ENCODE data around the gene PXDN.
"Not testable (repeated sequence)": the region's sequence is repeated elsewhere in the genome, so short reads cannot be mapped to it uniquely, and the experiment has no call there.

PXDN gene, protein sequence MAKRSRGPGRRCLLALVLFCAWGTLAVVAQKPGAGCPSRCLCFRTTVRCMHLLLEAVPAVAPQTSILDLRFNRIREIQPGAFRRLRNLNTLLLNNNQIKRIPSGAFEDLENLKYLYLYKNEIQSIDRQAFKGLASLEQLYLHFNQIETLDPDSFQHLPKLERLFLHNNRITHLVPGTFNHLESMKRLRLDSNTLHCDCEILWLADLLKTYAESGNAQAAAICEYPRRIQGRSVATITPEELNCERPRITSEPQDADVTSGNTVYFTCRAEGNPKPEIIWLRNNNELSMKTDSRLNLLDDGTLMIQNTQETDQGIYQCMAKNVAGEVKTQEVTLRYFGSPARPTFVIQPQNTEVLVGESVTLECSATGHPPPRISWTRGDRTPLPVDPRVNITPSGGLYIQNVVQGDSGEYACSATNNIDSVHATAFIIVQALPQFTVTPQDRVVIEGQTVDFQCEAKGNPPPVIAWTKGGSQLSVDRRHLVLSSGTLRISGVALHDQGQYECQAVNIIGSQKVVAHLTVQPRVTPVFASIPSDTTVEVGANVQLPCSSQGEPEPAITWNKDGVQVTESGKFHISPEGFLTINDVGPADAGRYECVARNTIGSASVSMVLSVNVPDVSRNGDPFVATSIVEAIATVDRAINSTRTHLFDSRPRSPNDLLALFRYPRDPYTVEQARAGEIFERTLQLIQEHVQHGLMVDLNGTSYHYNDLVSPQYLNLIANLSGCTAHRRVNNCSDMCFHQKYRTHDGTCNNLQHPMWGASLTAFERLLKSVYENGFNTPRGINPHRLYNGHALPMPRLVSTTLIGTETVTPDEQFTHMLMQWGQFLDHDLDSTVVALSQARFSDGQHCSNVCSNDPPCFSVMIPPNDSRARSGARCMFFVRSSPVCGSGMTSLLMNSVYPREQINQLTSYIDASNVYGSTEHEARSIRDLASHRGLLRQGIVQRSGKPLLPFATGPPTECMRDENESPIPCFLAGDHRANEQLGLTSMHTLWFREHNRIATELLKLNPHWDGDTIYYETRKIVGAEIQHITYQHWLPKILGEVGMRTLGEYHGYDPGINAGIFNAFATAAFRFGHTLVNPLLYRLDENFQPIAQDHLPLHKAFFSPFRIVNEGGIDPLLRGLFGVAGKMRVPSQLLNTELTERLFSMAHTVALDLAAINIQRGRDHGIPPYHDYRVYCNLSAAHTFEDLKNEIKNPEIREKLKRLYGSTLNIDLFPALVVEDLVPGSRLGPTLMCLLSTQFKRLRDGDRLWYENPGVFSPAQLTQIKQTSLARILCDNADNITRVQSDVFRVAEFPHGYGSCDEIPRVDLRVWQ (N-terminal part only)

GRCh38 chr2:1744446-1745170 lies at the start of gene PXDN:
PXDN (minus strand) TSS chr2:1744515; CDS start chr2:1744455, 60 bp downstream.
- DNase-seq (ENCODE audit: low spot score), result no peak

DNA sequence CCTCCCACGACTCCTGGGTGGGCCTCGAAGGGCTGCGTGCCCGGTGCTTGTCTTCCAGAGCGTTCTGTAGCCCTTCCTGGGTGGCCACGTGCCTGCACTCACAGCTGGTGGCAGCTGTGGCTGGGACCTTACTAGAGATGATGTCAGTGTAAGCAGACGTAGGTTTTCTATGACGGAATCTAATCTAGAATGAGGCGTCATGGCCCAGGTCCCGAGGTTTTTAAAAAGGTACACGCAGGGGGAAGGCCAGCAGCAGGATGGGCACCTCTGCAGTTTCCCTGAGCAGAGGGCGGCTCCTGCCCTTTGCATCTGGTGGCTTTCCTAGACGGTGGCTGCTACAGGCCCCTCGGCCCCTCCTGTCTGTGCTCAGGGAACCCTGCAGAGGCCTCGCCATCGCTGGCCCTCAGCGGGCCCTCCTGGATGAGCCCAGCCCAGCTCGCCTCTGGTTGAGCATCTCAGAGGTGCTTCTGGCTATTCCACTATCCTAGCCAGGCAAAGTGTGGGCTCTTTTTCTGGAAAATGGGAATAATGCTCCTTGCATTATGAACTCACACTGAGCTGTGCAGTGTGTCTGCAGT lies 49.6 kb upstream of the PXDN start:
- DNase-seq (ENCODE audit: low spot score), result no peak

- no peak for DNase-seq (ENCODE audit: low spot score)
Measured at GRCh38 chr2:1793001-1793867, 48.9 kb upstream of the PXDN start.

DNA sequence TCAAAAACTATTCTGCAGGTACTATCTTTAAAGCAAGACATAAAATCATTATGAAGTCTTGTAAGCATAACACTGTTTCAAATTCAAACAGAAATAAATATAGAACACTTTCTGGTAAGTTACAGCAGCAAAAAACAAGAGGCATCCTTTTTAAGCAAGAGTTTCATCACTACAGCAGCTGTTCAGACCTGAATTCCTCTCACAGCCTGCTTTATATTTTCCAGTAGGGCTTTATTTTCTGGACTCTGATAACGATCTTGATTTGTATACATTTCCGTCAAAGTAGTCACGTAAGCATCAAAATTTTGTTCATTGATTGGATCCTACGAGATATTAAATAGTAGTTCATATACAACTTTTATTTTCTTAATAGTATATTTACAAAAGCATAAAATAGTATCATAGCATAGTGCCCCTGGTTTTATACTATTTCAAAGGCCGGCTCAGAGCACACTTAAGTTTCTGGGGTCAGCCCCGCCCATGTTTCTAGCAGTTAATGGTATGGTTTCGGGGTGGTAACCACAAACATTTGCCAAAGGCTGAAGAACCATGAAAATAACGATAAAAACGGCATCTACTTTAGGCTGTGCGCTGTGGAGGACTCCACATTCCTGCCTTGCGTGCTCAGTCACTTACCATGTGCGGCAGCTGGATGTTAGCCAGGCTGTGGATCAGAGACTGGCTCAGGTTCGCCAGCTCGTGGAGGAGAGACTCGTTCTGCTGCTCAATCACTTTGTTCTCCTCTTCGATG lies 47.5 kb upstream of the PXDN start:
- DNase-seq (ENCODE audit: low spot score), result no peak

DNA sequence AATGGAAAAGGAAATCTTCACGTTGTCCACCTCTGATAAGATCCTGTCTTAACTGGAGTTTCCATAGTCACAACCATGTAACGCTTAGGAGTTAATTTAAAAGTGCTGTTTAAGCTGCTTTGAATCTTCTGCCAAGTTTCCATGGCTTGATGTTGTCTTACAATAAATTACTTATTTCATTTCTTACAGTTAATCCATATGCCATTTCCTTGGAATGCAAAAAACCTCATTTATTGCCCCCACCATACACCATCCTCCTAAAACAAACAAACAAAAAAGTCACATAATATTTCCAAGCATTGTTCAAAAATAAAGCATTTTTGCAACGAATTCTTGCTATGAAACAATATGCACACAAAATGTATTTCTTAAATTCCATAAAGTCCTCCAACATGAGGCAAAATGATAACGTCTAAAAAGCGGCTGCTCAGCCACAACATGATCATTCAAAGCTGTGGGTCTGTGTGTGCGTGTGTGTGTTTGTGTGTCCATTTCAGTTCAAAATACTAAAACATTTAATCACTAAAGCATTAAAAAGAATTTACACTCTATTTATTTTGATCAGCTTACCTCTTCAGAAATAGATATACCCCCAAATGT lies 46.8 kb upstream of the PXDN start:
- DNase-seq (ENCODE audit: low spot score), result no peak

DNA sequence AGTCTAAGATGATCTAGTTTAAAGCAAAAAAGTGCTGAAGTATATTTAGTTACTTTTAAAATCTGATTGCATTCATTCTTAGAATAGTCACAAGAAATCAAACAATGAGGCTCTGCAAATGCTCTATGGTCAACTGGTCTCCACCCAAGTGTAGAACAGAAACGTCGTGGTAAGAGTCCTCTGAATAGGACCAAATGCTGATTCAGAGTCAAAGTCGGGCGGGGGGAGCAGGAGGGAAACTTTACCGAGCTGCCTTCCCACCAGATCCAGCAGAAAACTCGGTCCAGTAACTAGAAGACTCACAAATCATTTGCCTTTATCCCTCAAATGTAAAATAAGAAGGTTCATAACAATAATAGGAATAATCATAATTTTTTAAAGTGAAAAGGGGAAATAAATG lies 46.2 kb upstream of the PXDN start:
- no peak for DNase-seq (ENCODE audit: low spot score)

DNA sequence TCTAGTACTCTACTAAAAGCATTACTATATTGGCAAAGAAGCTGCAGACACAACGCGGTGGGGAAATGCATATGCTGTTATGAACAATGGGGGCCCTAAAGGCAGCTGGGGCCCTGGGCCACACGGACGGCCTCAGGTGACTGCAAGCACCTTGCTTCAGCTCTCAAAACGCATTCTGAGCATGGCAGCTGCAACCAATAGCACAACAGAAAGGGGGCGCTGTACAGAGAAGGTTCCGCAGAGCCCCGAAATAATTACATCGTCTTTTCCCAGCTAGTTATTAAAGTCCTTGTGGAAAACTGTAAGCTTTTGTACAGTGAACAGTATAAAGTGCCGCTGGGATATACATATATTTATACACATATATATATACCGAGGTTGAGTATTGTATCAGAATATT lies 45.3 kb upstream of the PXDN start:
- no peak for DNase-seq (ENCODE audit: low spot score)

GRCh38 chr2:1788478-1788959 lies 44.2 kb upstream of the PXDN start:
- DNase-seq (ENCODE audit: low spot score), result no peak

DNA sequence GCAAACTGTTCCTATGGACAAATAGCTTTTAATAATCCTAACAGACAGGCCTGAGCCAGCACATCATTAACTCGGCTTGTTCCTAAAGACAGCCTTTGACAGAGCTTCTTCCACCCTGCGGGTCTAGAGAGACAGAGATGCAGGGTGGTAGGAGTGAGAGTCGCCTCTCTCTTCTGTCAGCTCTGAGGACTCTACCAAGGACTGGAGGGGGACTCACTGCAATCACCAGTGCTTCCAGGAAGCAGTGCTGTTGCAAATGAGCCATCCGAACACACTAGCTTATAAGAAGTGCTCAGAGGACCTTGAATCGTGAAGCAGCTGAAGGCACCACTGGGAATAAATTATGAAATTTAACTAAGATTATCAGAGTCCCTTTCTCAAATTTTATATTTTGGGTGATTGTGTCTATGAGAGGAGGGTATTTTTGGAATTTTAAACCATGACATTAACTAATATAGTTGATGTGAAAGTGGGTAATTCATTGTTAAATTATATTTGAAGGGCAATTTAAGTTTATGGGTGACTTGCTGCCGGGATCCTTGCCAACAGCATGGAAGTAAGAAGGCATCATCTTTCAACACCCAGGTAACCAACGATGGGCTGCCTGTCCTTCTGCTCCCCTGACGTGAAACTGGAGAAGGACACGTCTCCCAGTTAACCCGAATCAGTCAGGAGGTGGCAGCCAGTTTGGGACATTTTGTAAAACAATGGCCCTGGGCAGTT lies 43.6 kb upstream of the PXDN start:
- no peak for DNase-seq (ENCODE audit: low spot score)

- no peak for DNase-seq (ENCODE audit: low spot score)
Measured at GRCh38 chr2:1784986-1785617, 40.8 kb upstream of the PXDN start.

GRCh38 chr2:1784087-1784486 lies 39.8 kb upstream of the PXDN start:
- DNase-seq (ENCODE audit: low spot score), result no peak

DNA sequence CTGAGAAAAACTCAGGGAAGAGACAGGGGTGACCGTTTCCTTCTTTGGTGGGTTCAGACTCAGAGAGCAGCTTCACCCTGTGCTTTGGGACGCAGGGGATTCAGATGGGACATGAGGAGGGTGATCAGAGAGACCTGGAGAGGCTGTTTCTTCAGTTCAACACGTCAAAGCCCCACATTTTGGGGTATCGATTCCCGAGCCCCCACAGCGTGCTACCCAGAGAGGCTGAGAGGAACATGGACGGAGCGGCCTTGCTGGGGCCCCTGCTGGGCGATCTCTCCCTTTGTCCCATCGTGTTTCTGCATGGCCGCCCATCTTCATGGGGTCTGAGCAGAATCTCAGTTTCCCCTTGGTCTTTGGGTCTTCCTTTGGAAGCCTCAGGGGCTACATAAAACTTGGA lies 38.2 kb upstream of the PXDN start:
- no peak for DNase-seq (ENCODE audit: low spot score)

GRCh38 chr2:1781291-1782080 lies 37.2 kb upstream of the PXDN start:
- DNase-seq (ENCODE audit: low spot score), result no peak

- DNase-seq (ENCODE audit: low spot score), result no peak
Measured at GRCh38 chr2:1780693-1781092, 36.4 kb upstream of the PXDN start.

DNA sequence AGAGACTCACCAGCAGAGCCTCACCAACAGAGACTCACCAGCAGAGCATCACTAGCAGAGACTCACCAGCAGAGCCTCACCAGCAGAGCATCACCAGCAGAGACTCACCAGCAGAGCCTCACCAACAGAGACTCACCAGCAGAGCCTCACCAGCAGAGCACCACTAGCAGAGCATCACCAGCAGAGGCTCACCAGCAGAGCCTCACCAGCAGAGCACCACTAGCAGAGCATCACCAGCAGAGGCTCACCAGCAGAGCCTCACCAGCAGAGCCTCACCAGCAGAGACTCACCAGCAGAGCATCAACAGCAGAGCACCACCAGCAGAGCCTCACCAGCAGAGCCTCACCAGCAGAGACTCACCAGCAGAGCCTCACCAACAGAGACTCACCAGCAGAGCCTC lies 35.7 kb upstream of the PXDN start:
- not testable (repeated sequence) for DNase-seq (ENCODE audit: low spot score)

GRCh38 chr2:1778566-1778965 lies 34.3 kb upstream of the PXDN start:
- no peak for DNase-seq (ENCODE audit: low spot score)

DNA sequence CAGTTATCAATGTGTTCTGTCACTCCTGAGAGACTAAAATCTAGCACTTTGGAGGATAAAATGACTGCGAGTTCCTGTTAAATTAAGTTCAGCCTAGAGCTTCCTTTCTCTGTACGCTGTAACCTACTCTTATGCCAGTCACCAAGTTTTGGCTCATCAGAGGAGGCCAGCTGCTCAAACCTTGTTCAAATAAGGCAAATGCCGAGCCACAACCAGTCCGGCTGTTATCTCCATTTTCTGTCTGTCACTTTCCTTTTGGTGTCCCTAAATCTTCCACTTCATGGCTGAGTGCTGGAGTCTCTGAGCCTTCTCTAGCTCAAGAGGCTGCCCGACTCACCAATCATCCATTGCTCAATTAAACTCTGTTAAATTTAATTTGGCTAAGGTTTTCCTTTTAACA lies 33.5 kb upstream of the PXDN start:
- no peak for DNase-seq (ENCODE audit: low spot score)
